Limb (tissue), 2 donors: ENCODE data around the gene TSPAN5.

Experiments
- DNase-seq, 2 donors: peaks; one replicate each; pipeline ENCODE4 v3.0.0-alpha.2; 2016; ENCODE audit errors: extremely low spot score in 2 of 2

The TSPAN5 gene

GRCh38 chr4:98599617-98600205, 58.7 kb downstream of the TSPAN5 start:
- no peak for DNase-seq

DNA sequence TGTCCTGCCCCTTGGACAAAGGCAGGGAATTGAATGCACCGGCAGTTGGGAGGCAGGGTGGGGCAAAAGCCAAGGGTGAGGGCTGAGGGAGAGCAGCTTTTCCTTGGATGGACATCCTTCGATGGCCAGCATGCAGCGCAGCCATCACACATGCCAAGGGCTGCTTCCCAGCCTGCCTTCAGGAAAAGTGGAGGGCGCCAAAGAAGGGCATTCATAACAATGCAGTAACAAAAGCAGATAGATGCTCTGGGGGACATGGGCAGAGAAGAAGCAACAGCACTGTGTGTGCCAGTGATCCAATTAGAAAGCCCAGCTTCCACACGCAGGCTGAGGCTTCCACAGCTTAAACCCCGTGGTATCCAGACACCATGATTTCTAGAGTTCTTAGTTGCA, 71.5 kb downstream of the TSPAN5 start:
- DNase-seq, result no peak

DNA sequence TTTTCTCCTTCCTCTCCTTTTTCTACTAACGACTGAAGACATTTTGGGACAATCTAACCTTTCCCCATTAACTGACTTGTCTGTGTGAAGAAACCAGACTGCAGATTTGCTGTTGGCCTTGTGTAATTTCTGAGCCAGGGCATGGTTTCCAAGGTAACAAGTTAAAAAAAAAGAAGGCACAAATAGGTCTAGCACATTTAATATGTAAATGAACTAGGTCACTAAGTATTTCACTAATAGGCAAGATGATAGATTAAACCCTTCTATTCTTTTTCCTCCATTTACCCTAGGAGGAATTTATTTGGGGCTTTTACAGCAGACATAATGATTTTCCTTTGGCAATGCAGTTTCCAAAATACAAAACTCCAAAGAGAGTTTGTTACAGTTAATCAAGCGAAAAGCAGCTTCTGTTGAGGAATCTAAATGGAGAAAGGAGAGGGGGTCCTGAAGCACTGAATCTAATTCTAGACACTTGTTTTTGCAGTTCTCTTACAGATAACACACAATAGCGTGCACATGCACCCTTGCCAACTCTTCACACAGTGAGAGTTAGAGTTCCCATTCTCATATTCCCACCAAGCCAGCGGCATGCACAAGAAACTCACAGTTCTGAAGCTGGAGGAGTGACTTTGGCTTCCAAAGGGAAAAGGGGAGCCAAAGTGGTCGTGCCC, 72.0 kb downstream of the TSPAN5 start:
- DNase-seq, result no peak

- no peak for DNase-seq
These were observed 72.8 kb downstream of the TSPAN5 start for GRCh38 chr4:98585596-98585995.

GRCh38 chr4:98584265-98584664, 74.1 kb downstream of the TSPAN5 start:
- DNase-seq, result no peak

DNA sequence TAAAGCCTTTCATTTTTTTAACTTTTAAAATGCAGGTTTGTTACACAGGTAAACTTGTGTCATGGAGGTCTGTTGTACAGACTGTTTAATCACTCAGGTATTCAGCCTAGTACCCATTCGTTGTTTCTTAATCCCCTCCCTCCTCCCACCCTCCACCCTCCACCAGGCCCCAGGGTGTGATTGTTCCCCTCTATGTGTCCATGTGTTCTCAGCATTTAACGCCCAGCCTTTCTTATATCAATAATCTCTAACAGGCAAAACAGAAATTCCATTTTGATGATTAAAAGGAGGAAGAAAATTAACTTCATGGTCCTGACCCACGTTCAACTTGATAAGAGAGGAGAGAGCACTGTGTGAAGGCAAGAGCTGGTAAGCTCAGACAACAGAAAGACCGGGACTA, 75.1 kb downstream of the TSPAN5 start:
- DNase-seq, result no peak

GRCh38 chr4:98581126-98581525, 77.3 kb downstream of the TSPAN5 start:
- no peak for DNase-seq

GRCh38 chr4:98577956-98578355, 80.5 kb downstream of the TSPAN5 start:
- no peak for DNase-seq

DNA sequence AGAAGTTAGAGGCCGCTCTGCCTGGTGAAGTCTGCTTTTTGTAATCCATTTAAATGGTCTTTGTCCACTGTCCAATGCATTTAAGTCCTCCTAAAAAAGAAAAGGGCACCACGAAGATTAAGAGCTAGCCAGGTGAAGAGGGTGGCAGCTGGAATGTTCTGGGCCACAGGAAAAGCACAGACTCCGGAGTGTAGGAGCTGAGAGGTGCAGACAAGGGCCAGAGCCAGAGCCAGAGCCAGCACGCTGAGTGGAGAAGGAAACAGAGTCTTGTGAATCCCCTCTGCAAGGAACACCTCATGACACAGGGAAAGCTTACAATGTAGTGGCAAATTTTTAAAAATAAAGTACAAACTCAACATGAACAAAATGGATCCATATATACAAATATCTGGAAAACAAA, 83.6 kb downstream of the TSPAN5 start:
- DNase-seq, result no peak

DNA sequence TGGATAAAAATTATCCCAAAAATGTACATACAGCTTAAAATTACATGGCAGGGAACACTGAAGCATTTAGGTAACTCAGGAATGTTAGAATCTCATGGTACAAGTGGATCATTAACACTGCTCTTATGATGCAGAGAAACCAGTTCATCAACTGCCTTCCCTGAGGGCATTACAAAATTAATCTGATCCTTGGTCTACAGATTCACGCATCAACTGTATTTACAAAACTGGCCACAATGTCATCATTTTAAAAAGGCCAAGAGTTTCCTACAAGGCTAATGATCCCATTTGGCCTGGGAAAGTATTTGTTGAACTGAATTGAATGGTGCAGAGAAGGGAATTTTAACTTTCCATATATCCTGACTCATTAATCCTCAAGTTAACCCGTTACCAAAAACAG, 84.6 kb downstream of the TSPAN5 start:
- DNase-seq, result no peak

DNA sequence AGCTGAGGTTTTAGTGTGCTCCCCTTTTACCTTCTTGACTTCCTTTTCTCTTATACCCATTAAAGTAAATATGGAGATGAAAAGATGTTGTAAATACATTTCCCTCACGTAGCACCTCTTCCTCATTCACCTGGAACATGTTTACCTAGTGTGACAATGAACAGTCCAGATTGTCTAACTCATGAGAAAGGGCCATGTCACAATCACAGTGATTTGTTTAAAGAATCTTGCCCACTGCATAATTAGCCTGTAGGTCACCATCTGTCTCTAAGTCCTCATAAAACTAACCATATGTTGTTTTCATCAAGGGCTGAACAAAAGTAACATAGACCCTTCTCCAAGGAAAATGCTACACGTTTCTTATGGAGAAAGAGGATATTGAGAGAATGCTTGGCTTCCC, 85.7 kb downstream of the TSPAN5 start:
- DNase-seq, result no peak

DNA sequence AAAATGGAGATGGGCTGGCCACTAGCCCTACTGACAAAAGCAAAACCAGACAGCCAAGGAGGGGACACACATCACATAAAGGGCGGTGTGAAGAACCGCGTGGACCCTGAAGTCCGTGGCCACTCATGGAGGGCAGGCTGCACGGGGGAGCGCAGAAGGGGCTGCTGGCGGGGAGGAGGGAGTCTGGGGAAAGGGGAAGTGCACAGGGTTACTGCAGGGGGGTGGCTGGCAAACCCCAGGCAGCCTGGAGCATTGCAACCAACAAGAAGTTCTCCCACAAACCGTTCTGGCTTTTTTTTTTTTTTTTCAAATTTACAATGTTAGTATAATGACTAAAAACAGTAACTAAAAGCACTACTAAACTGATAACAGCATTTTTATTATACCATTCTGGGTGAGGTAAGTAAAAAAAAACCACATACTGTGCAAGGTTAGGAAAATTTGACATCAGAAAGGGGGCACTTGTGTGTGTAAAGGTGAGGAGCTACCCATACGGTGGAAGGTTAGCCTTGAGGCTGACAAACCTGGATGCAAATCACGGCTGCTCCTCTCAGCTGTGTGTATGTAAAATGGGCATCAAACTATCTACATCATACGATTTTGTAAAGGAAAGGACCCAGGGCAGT, 87.1 kb downstream of the TSPAN5 start:
- no peak for DNase-seq

- DNase-seq, result no peak
These were observed 88.1 kb downstream of the TSPAN5 start for GRCh38 chr4:98570151-98570797.

GRCh38 chr4:98568941-98569663, 89.3 kb downstream of the TSPAN5 start:
- DNase-seq, result no peak

DNA sequence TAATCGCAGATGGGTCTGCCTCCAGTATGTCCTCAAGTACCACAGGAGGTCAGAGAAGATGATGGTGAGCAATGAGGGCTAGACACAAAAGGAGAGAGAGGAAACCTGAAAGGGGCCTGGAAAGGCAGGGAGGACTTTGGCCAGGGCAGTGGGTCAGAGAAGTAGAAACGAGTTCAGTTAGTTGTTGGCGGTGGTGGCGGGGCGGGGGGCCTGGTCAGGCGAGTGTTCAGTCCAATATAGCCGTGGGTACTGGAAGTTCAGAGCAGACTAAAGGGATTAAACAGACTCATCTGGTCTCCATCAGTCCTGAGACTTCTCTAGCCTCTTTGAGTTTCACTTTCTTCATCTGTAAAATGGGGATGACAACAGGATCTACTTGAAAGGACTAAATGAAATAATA, 90.8 kb downstream of the TSPAN5 start:
- no peak for DNase-seq

DNA sequence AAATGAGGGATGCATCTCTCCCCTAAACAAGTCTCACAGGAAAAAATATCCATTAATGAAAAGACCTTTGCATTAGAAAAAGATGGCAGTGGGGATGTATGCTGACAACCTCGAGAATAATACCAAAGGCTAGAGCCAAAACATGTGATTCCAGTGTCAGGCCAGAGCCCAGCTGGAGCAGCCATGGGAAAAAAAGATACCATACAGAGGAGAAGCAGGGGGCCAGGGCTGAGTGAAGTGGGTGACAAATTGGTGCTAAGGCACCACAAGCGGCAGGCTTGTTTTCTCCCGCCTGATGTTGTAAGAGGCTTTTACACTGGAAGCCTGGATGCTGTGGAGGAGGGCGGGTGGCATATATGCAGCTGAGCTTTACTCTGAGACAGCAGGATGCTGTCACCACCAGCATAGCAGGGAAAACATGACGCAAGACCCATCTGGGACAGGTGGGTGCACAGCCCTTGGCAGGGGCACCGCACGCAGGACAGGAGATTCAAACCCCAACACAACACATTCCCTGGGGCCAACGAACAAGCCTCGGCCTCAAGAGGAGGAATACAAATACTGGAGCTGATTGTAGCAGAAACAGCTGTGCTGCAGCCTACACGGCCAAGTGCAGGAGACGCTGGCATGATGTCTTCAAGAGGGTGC, 91.9 kb downstream of the TSPAN5 start:
- peak in 1 of 2 donors; percentile 54 for DNase-seq

DNA sequence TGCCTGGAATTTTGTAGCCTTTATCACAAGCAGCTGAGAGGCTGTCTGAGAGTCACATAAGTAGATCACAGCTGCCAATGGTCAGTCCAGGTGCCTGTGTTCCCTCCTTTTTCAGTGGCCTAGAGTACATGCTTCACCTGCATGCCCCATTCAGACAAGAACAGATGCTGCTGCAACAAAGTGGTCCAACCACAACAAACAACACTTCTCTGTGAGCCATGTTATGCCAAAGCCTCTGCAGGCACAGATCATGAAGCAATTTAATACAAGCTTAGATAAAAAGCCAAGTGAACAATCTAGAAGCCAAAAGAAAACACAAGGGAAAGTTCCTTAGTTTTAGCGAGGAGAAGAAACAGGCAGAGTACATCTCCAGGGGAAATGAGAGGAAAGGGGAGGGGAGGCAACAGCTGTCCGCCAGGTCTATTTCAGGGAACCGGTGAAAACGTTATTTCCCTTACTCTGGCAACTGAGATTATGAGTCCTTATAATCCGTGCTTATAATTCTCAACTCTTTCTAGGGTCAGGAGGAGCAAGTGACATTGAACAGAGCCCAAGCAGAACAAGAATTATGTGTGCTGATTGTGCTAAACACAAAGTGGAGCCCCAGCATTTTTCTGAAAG, 92.6 kb downstream of the TSPAN5 start:
- peak in 1 of 2 donors; percentile 38 for DNase-seq

GRCh38 chr4:98564852-98565251, 93.6 kb downstream of the TSPAN5 start:
- no peak for DNase-seq

- no peak for DNase-seq
These were observed 98.1 kb downstream of the TSPAN5 start for GRCh38 chr4:98560321-98560720.

DNA sequence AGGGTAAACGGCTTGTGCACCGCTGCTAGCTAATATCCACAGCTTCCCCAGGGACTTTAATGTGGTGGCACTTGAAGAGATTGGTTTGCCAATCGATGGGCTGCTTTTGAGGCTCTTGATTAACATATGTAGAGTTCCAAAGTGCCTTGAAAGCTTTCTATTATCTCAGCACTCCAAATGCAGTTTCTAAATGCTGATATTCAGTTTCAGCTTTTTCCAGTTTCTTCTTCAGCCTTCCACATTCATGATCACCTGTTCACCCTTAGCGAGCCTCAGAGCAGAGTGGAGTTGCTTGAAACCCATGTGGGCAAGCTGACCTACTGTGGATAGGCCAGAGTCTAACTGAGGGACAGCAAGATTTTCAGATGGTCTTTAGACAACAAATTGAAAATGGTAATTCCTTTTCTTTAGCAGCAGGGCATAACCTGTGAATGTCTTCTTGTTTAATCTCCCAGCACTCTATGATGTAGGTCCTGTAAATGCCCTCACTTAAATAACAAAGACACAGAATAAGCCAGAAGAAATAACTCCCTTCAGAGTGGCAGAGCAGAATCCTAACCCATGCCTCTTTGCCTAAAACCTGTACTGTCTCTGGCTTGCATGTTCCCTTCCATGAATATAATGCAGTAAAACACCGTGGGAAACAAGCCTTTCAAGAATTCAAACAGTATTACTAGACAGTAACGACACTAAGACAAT, 99.8 kb downstream of the TSPAN5 start:
- no peak for DNase-seq
